GM21515 (cell line): ENCODE measurements around the gene ZDHHC1.

Source experiments
- ATAC-seq: cut with Tn5 transposase; IDR thresholded peaks from one replicate; pipeline ENCODE4 v1.9.1; 2021; ENCODE audit not compliant: unreplicated experiment

Gene ZDHHC1

GRCh38 chr16:67396159-67397035 is 19.9 kb downstream of the ZDHHC1 start:
- no peak for ATAC-seq

- ATAC-seq, result no peak
Observed at GRCh38 chr16:67395458-67396158, 20.7 kb downstream of the ZDHHC1 start.

- no peak for ATAC-seq
Observed at GRCh38 chr16:67395105-67395457, 21.2 kb downstream of the ZDHHC1 start.

- no peak for ATAC-seq
Observed at GRCh38 chr16:67394155-67395104, 21.8 kb downstream of the ZDHHC1 start.

- no peak for ATAC-seq
Observed at GRCh38 chr16:67393788-67394154, 22.5 kb downstream of the ZDHHC1 start.

- no peak for ATAC-seq
Observed at GRCh38 chr16:67393111-67393787, 23.0 kb downstream of the ZDHHC1 start, which contains the start of gene TPPP3. Gene TPPP3 (minus strand): TSS chr16:67393498. CDS start chr16:67391111, 2,387 bp downstream.

- no peak for ATAC-seq
Observed at GRCh38 chr16:67392301-67393059, 23.8 kb downstream of the ZDHHC1 start.

- ATAC-seq, result no peak
Observed at GRCh38 chr16:67391424-67392300, 24.6 kb downstream of the ZDHHC1 start.

- no peak for ATAC-seq
Observed at GRCh38 chr16:67390816-67391423, 25.4 kb downstream of the ZDHHC1 start.

- no peak for ATAC-seq
Observed at GRCh38 chr16:67389911-67390815, 26.1 kb downstream of the ZDHHC1 start.

- no peak for ATAC-seq
Observed at GRCh38 chr16:67388591-67388990, 27.7 kb downstream of the ZDHHC1 start.

GRCh38 chr16:67388191-67388590 is 28.1 kb downstream of the ZDHHC1 start:
- ATAC-seq, result no peak

- no peak for ATAC-seq
Observed at GRCh38 chr16:67387479-67388079, 28.7 kb downstream of the ZDHHC1 start.

GRCh38 chr16:67386861-67387455 is 29.3 kb downstream of the ZDHHC1 start:
- ATAC-seq, result no peak

GRCh38 chr16:67384778-67385510 is 31.3 kb downstream of the ZDHHC1 start:
- no peak for ATAC-seq

GRCh38 chr16:67383284-67383683 is 33.0 kb downstream of the ZDHHC1 start:
- ATAC-seq, result no peak
